Pancreas (tissue), 10 donors: ENCODE data around the gene CASTOR1. TPM values are rescaled to one million over a fixed set of nuclear protein-coding genes. Genes with fewer than 3 reads are reported as not detected.
A peak's percentile ranks its signal among the peaks of the same experiment; 100 is the strongest.

ENCODE experiments used
- ATAC-seq, 4 donors: fragments of 200-7000 bp; cut with Tn5 transposase; one replicate each; pipeline versions ENCODE4 v1.8.0 to v1.9.1; 2020; ENCODE audit warnings: mild to moderate bottlenecking in 4 of 4, moderate library complexity in 4 of 4
- DNase-seq, 6 donors: peaks; one replicate each; pipeline ENCODE4 v3.0.0-alpha.2; 2020
- FAIRE-seq: peaks from 2 replicates; lab custom pipeline; 2012; peaks lifted over from hg19 to GRCh38; lab: Jason Lieb, UNC
- H3K27ac ChIP-seq, 4 donors: fragments of 200-600 bp; sonication (generic); 1 replicate in 3 of 4; 2 replicates in 1 of 4; pipeline versions ENCODE4 v1.5.0 to v1.8.0; 2020
- H3K27me3 ChIP-seq, 4 donors: fragments of 200-600 bp; one replicate each; pipeline ENCODE4 v1.8.0; 2021
- H3K36me3 ChIP-seq, 3 donors: fragments of 200-600 bp; sonication (generic) in 1 of 3; one replicate each; pipeline versions ENCODE4 v1.5.0 to v1.8.0; 2020 to 2021
- H3K4me1 ChIP-seq, 3 donors: fragments of 200-600 bp; one replicate each; pipeline ENCODE4 v1.8.0; 2021
- H3K4me3 ChIP-seq, 4 donors: fragments of 200-600 bp; sonication (generic) in 2 of 4; one replicate each; pipeline versions ENCODE4 v1.5.0 to v1.8.0; 2020 to 2021
- H3K9me3 ChIP-seq, 4 donors: fragments of 200-600 bp; one replicate each; pipeline ENCODE4 v1.8.0; 2021
- WGBS, 2 donors: extraction: QIAGEN DNeasy Blood & Tissue Kit; methylation state at CpG; one replicate each; pipeline ENCODE4 v1.1.7; 2013; 5-methylcytosine and 5-hydroxymethylcytosine counted together
- intact Hi-C, 3 donors: fragments of 100-400 bp; cut with DNase I; formaldehyde crosslinking; loops; one replicate each; pipeline versions ENCODE4 v1.11.1 to v1.14.2; 2022
- polyA plus RNA-seq, 2 donors: library from polyadenylated mRNA; stranded (reverse); fragments of 200-250 nt; gene quantifications; one replicate each; pipeline ENCODE4 v1.2.3, GENCODE V29; 2013
- total RNA-seq, 6 donors: library from RNA; stranded (reverse); fragmentation: NEBNext Ultra II Directional in 4 of 6; extraction: Animal tissue kit (Norgen Biotek cat#: 25700) in 4 of 6; gene quantifications; one replicate each; pipeline versions ENCODE4 v1.2.1 to v1.2.4, GENCODE V29; 2021 to 2023
- TF ChIP-seq, protein P1 (sequence below), 4 donors: fragments of 200-600 bp; sonication (generic) in 3 of 4; IDR thresholded peaks; one replicate each; pipeline versions ENCODE4 v1.5.0 to v1.8.0; 2021; ENCODE audit warnings: antibody characterized with exemption in 4 of 4
- donor health status: healthy with polysubstance abuse.
- donor health status: DM: no; HTN: no; CAD: no; lungs with moderate emphysema.
- donor health status: DM: no; HTN: no; CAD: no.
- donor health status: control.
- donor health status: control.
- donor health status: Bipolar disorder and iron deficiency.
- donor health status: DM: yes; HTN: yes; CAD: no.
- donor health status: DM: no; HTN: no; CAD: no.
- donor health status: DM: no; HTN: no; CAD: no.
- donor health status: DM: yes; HTN: yes; CAD: no.

The CASTOR1 gene
- total and polyA plus RNA-seq, 8 donors, result 1.8 to 8.3 (median 4.2) TPM

DNA sequence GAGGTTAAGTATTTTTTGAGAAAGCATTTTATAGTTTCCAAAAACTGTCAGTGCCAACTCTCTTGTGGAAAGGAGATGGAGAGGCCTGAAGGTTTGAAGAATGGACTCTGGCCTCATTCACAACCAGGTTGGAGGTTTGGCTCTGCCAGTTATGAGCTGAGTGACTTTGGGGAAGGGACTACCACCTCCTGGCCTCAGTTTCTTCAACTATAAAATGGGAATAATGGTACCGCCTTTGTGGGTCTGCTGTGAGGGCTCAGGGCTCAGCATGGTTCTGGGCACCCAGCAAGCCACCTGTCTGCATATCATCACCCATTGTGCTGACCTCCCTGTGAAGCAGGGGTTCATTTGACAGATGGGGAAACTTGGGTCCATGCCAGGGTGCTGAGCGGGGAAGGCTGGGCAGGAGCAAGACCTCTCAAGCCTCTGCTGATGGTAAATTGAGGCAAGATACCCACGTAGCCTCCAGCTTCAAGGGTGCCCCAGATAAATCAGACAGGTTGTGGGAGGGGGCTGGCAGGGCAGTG is 39.2 kb downstream of the CASTOR1 start:
- Histone ChIP-seq H3K4me3 (no peak overlapping the region), H3K27me3 (no peaks in the 10 kb centered on the region), H3K27ac (peak overlapping the region in 2 of 4 donors; percentile 5 to 22), H3K4me1 (no peaks in the 10 kb centered on the region), H3K36me3 (no peaks in the 10 kb centered on the region), H3K9me3 (no peaks in the 10 kb centered on the region)
- WGBS, 2 donors, result 79 to 86% methylated on average over 3 of the region's 3 CpGs
- FAIRE-seq (no peak), ATAC-seq (no peak), DNase-seq (no peak)
- TF ChIP-seq, protein P1, sequence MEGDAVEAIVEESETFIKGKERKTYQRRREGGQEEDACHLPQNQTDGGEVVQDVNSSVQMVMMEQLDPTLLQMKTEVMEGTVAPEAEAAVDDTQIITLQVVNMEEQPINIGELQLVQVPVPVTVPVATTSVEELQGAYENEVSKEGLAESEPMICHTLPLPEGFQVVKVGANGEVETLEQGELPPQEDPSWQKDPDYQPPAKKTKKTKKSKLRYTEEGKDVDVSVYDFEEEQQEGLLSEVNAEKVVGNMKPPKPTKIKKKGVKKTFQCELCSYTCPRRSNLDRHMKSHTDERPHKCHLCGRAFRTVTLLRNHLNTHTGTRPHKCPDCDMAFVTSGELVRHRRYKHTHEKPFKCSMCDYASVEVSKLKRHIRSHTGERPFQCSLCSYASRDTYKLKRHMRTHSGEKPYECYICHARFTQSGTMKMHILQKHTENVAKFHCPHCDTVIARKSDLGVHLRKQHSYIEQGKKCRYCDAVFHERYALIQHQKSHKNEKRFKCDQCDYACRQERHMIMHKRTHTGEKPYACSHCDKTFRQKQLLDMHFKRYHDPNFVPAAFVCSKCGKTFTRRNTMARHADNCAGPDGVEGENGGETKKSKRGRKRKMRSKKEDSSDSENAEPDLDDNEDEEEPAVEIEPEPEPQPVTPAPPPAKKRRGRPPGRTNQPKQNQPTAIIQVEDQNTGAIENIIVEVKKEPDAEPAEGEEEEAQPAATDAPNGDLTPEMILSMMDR (IDR thresholded peaks at IDR 0.05), result no peak
- intact Hi-C loops, result loop anchor here in 1 of 3 donors (5.0 kb wide), 1 partner anchor 143 kb away; no protein-coding TSS in a partner anchor

DNA sequence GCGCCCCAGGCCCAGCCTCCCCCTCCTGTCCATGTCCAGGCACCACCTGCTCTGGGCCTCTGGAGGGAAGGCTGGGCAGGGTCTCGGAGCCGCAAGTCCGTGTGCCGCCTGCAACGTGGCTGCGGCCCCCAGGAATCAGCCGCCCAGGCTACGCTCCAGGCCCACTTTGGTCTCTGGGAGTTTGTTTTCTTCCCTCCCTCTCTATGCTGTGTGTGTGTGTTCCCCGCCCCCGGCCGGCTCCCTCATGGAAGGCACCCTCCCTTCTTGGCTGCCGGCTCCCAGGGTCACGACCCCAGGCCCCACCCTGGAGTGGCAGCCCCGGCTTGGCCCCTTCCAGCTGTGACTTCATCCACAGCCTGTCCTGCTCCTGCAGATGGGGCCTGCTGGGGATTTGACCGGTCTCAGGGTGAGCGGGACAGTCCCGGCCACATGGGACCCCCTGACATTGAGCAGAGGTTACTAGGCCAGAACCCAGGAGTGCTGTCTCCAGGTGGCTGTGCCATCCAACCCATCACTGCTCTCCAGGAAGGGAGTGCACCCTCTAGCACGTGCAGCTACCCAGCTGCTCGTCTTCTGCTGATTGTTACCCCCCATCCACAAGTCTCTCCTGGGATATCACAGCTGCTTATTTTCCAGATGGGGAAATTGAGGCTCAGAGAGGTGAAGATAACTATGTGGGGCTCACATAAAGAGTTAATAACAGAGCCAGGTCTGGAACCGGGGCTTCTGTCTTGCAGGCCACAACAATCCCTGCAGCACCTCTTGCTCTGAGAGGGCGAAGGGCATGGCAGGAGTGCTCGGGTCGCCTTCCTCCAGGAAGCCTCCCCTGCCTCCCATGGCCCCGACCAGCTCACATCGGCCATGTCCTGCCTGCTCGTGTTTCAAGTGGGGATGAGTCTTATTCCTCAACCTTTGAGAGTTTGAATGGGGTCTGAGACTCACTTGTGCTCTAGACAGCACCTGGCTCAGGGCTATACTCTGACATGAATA is 40.0 kb downstream of the CASTOR1 start:
- TF ChIP-seq, protein P1 (IDR thresholded peaks at IDR 0.05), result no peak
- 75 to 80% methylated on average over 27 of the region's 27 CpGs for WGBS, 2 donors
- no peak for DNase-seq
- Histone ChIP-seq H3K27ac (no peak overlapping the region), H3K27me3 (no peaks in the 10 kb centered on the region), H3K4me1 (no peaks in the 10 kb centered on the region), H3K4me3 (no peak overlapping the region), H3K36me3 (no peaks in the 10 kb centered on the region), H3K9me3 (no peaks in the 10 kb centered on the region)
- ATAC-seq, result no peak
- no peak for FAIRE-seq
- intact Hi-C loops, result loop anchor here in 1 of 3 donors (5.0 kb wide), 1 partner anchor 142 kb away; no protein-coding TSS in a partner anchor

GRCh38 chr22:30248484-30248883 is 40.8 kb downstream of the CASTOR1 start:
- intact Hi-C loops, result no loop called here
- Histone ChIP-seq H3K4me3 (no peak overlapping the region), H3K9me3 (no peaks in the 10 kb centered on the region), H3K27me3 (no peaks in the 10 kb centered on the region), H3K4me1 (no peaks in the 10 kb centered on the region), H3K36me3 (no peaks in the 10 kb centered on the region), H3K27ac (no peak overlapping the region)
- ATAC-seq (no peak), DNase-seq (no peak), FAIRE-seq (no peak)
- whole genome bisulfite sequencing, 2 donors, result 60 to 73% methylated on average over 6 of the region's 6 CpGs
- TF ChIP-seq, protein P1 (IDR thresholded peaks at IDR 0.05), result no peak

DNA sequence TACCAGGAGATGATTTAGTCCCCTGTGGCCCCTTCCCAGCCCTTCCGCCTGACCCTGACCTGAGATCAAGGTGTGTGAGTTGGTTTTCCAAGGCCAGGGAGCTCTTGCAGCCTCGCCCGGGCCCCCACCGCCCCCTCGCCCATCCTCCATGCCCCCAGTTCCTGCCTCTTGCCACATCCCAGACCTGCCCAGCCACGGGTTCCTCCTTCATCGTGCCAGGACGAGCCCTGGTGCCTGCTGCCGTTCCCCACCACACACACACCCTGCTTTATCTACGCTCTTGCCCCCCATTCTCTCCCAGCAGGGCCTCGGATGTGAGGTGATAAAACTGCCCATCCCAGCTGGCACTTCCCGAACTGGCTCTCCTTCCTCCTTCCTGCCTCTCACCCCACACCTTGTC is 41.3 kb downstream of the CASTOR1 start:
- ATAC-seq, result no peak
- DNase-seq, result no peak
- Histone ChIP-seq H3K36me3 (no peaks in the 10 kb centered on the region), H3K4me3 (no peak overlapping the region), H3K27ac (no peak overlapping the region), H3K27me3 (no peaks in the 10 kb centered on the region), H3K4me1 (no peaks in the 10 kb centered on the region), H3K9me3 (no peaks in the 10 kb centered on the region)
- WGBS, 2 donors, result 60 to 71% methylated on average over 12 of the region's 12 CpGs
- FAIRE-seq, result no peak
- TF ChIP-seq, protein P1 (IDR thresholded peaks at IDR 0.05), result no peak
- intact Hi-C loops, result no loop called here
